ENCODE data around the gene MYL5.
"Not testable (repeated sequence)": the region's sequence is repeated elsewhere in the genome, so short reads cannot be mapped to it uniquely, and the experiment has no call there.

The MYL5 gene

GRCh38 chr4:665751-666435 lies 8.4 kb upstream of the MYL5 start:
- Histone ChIP-seq H3K36me3 (peaks cover 2 to 7% (median 4%) of the 10 kb centered on the region in 3 donors), H3K27me3 (peaks cover 0 to 44% of the 10 kb centered on the region in 2 donors), H3K9me3 (no peaks in the 10 kb centered on the region), H3K27ac (no peak overlapping the region), H3K4me1 (peaks cover 0 to 12% (median 9%) of the 10 kb centered on the region in 4 donors), H3K4me3 (no peak overlapping the region)
- TF ChIP-seq CTCF (IDR thresholded peaks at IDR 0.05) = no peak
- DNase-seq = no peak
- intact Hi-C loops (cut with DNase I; ENCODE audit: low total_unique reads) = no loop called here

- Histone ChIP-seq H3K27ac (no peak overlapping the region), H3K4me3 (no peak overlapping the region), H3K9me3 (no peaks in the 10 kb centered on the region), H3K27me3 (peaks cover 0 to 41% of the 10 kb centered on the region in 2 donors), H3K36me3 (peaks cover 7 to 12% (median 8%) of the 10 kb centered on the region in 3 donors), H3K4me1 (peaks cover 0 to 12% (median 9%) of the 10 kb centered on the region in 4 donors)
- no peak for DNase-seq
- intact Hi-C loops (cut with DNase I; ENCODE audit: low total_unique reads) = no loop called here
- no peak for TF ChIP-seq CTCF (IDR thresholded peaks at IDR 0.05)
These were observed 7.9 kb upstream of the MYL5 start for GRCh38 chr4:666436-666810.

- peaks cover 0 to 37% of the 10 kb centered on the region in 2 donors for H3K27me3 ChIP-seq
- H3K36me3 ChIP-seq = peaks cover 12 to 17% (median 13%) of the 10 kb centered on the region in 3 donors
- intact Hi-C loops (cut with DNase I; ENCODE audit: low total_unique reads) = no loop called here
- peaks cover 0 to 12% (median 9%) of the 10 kb centered on the region in 4 donors for H3K4me1 ChIP-seq
- H3K4me3 ChIP-seq = no peak overlapping the region
- no peaks in the 10 kb centered on the region for H3K9me3 ChIP-seq
- TF ChIP-seq CTCF (IDR thresholded peaks at IDR 0.05) = no peak
- DNase-seq = no peak
- no peak overlapping the region for H3K27ac ChIP-seq
These were observed 7.4 kb upstream of the MYL5 start for GRCh38 chr4:666822-667544.

DNA sequence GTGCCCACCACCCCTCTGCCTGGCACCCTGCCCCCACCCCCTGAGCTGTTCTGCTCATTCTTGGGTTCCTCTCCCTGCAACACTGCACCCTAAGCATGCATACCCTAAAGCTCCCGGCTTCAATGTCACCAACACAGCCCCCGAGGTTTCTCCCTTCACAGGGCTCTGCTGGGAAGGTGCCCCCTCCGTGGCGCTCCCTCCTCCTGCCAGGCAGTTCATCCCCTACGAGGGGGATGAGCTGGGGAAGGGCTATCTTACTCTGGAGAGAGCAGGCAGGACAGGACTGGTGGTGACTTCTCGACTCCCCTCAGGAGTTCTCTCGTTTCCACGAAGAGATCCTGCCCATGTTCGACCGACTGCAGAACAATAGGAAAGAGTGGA lies 6.8 kb upstream of the MYL5 start:
- intact Hi-C loops (cut with DNase I; ENCODE audit: low total_unique reads) = no loop called here
- no peak for TF ChIP-seq CTCF (IDR thresholded peaks at IDR 0.05)
- no peak for DNase-seq
- H3K27me3 ChIP-seq = peaks cover 0 to 32% of the 10 kb centered on the region in 2 donors
- peaks cover 17 to 23% (median 19%) of the 10 kb centered on the region in 3 donors for H3K36me3 ChIP-seq
- H3K4me3 ChIP-seq = no peak overlapping the region
- H3K9me3 ChIP-seq = no peaks in the 10 kb centered on the region
- H3K4me1 ChIP-seq = peaks cover 0 to 12% (median 9%) of the 10 kb centered on the region in 4 donors
- no peak overlapping the region for H3K27ac ChIP-seq

- peaks cover 0 to 25% of the 10 kb centered on the region in 2 donors for H3K27me3 ChIP-seq
- DNase-seq; H3K9me3 ChIP-seq; intact Hi-C loops (cut with DNase I; ENCODE audit: low total_unique reads); H3K27ac ChIP-seq; H3K4me3 ChIP-seq: not testable (repeated sequence)
- H3K36me3 ChIP-seq = peaks cover 22 to 28% (median 24%) of the 10 kb centered on the region in 3 donors
- peaks cover 0 to 14% (median 11%) of the 10 kb centered on the region in 4 donors for H3K4me1 ChIP-seq
These were observed 6.1 kb upstream of the MYL5 start for GRCh38 chr4:668219-668618.

- not testable (repeated sequence) for H3K4me3 ChIP-seq, H3K27me3 ChIP-seq, DNase-seq, H3K9me3 ChIP-seq, H3K27ac ChIP-seq
- Histone ChIP-seq H3K36me3 (peaks cover 22 to 28% (median 24%) of the 10 kb centered on the region in 3 donors), H3K4me1 (peaks cover 0 to 14% (median 10%) of the 10 kb centered on the region in 4 donors)
- intact Hi-C loops (cut with DNase I; ENCODE audit: low total_unique reads) = loop anchor here (10.0 kb wide), 3 partner anchors 115 to 335 kb away; partner anchors contain the start of gene ZNF141
These were observed 4.4 kb upstream of the MYL5 start for GRCh38 chr4:669806-670559.
